ENCODE data around the gene FFAR2.
"Not testable (repeated sequence)": the region's sequence is repeated elsewhere in the genome, so short reads cannot be mapped to it uniquely, and the experiment has no call there.

Gene FFAR2

GRCh38 chr19:35447606-35448469, at the start of gene FFAR2:
Gene FFAR2, plus strand, starts transcription at chr19:35448257. Its CDS starts 1,458 bp downstream, at chr19:35449715.
- DNase-seq: no peak

DNA sequence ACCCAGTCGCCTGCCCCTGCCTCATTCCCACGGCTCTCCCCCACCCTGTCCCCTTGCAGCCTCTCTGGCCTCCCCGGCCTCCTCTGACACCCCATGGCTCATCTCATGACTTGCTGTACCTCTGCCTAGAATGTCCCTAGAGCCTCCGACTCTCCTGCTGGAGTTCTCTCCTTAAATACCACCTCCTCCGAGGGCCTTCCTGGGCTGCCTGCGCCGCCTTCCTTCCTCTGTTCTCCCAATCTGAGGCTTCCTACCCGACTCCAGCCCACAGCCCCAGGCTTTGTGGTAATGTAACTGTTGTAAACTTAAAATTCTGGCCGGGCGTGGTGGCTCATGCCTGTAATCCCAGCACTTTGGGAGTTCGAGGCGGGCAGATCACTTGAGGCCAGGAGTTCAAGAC, 49.5 kb upstream of the FFAR2 start:
- DNase-seq: no peak

DNA sequence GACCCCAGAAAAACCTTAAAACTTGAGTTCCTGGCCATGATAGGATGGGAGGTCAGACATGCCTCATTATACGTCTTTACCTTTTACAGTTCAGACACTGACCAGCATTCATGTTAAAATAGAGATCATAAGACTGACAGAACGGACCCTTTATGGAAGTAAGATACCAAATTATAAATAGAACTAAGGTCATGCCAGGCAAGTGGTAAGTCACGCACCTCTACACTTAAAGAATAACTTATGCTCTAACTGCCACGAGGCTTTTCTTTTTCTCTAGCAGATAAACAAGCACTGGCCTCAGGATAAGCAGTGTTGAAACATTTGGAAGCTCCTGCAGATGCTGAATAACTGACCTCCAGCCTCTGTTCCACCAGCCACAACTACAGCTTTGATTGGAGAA, 48.8 kb upstream of the FFAR2 start:
- DNase-seq: no peak

GRCh38 chr19:35399948-35400772, 47.9 kb upstream of the FFAR2 start:
- no peak for DNase-seq

GRCh38 chr19:35400773-35401100, 47.3 kb upstream of the FFAR2 start:
- DNase-seq: no peak

GRCh38 chr19:35401416-35401815, 46.6 kb upstream of the FFAR2 start:
- not testable (repeated sequence) for DNase-seq

GRCh38 chr19:35403116-35403760, 44.8 kb upstream of the FFAR2 start:
- DNase-seq: peak; percentile 86

DNA sequence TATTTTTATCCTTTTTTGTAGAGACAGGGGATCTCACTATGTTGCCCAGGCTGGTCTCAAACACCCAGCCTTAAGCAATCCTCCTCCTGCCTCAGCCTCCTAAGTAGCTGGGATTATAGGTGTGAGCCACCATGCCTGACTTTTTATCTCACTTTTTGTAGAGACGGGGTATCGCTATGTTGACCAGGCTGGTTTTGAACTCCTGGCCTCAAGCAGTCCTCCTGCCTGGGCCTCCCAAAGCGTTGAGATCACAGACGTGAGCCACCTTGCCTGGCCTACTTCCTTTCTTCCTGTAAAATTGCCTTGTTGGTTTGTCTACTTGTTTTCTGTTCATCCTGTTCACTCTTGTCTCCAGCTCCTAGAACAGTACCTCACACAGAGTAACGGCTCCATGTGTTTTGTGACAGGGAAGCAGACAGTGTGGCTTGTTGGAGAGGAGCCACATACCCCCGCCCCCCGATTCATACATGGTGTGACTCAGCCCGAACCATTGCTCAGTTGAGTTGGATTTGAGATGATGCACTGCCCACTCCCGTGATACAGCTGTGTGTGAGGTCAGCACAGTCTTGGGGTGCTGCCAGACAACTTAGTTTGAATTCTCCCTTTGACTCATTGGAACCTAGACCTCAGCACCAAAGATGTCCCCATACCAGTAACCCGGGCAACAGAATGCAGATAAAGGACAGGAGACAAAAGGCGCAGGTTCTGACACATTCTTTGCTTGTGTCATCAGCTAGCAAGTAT, 43.0 kb upstream of the FFAR2 start:
- DNase-seq: no peak

DNA sequence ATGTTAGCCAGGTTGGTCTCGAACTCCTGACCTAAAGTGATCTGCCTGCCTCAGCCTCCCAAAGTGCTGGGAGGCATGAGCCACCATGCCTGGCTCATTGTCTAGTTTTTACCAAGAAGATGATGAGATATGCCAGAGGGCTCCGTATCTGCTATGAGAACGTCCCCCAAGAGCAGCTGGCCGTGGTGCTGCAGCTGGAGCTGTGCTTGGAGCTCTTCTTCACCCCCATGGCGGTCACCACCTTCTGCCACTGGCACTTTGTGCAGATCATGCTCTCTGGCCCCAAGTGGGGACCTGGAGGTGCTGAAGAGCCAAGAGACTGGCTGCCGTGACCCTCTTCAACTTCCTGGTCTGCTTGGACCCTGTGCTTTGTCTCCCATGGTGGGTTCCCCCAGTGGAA, 40.4 kb upstream of the FFAR2 start:
- DNase-seq: no peak

GRCh38 chr19:35408284-35409171, 39.5 kb upstream of the FFAR2 start:
- DNase-seq: no peak

GRCh38 chr19:35409191-35409590, 38.9 kb upstream of the FFAR2 start:
- DNase-seq: no peak

GRCh38 chr19:35410487-35410886, 37.6 kb upstream of the FFAR2 start:
- DNase-seq: no peak

DNA sequence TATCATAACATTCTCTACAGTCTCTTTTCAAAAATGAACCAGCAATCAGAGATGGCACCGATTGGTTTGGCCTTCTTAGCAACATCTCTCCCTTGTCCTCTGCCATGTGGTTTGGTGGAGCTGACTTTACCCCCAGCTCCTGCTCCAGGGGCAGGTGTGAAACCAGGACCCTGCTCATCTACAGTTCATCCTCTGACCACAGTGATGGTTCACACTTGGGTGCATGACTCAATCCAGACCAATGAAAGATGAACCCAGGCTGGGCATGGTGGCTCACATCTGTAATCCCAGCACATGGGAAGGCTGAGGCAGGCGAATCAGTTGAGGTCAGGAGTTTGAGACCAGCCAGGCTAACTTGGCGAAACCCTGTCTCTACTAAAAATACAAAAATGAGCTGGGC, 33.6 kb upstream of the FFAR2 start:
- DNase-seq: no peak

GRCh38 chr19:35416331-35416730, 31.7 kb upstream of the FFAR2 start:
- no peak for DNase-seq

GRCh38 chr19:35417278-35417677, 30.8 kb upstream of the FFAR2 start:
- no peak for DNase-seq

GRCh38 chr19:35417713-35418534, 30.1 kb upstream of the FFAR2 start:
- DNase-seq: no peak

DNA sequence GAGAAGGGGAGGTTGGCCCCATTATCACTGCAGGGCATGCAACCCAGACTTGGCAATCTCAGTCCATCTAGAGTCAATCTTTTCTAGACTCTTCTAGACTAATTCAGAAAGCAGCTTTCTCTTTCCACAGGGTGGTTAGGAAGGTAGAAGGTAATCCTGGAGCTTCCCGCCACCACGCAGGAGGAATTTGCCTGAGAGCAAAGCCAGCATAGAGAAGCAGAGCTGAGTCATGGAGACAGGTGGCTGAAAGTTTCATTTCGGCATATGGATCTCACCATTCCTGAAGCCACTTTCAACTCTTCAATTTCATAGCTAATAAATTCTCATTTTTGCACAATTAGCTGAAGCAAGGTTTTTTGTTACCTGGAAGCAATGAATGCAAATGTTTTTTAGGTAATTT, 29.0 kb upstream of the FFAR2 start:
- no peak for DNase-seq

DNA sequence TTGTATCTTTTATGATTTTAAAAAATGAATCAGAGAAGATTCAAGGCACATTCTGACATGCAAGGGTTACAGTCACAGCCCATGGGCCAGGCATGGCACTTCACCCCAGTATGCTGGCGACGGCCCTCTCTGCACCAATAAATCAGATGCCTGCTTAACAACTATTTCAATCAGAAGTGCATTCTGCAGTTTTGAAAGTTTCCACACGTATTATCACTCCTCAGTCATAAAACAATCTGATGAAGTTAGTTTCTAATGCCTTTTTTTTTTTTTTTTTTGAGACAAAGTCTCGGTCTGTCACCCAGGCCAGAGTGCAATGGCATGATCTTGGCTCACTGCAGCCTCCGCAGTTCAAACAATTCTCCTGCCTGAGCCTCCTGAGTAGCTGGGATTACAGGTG, 28.3 kb upstream of the FFAR2 start:
- DNase-seq: no peak

DNA sequence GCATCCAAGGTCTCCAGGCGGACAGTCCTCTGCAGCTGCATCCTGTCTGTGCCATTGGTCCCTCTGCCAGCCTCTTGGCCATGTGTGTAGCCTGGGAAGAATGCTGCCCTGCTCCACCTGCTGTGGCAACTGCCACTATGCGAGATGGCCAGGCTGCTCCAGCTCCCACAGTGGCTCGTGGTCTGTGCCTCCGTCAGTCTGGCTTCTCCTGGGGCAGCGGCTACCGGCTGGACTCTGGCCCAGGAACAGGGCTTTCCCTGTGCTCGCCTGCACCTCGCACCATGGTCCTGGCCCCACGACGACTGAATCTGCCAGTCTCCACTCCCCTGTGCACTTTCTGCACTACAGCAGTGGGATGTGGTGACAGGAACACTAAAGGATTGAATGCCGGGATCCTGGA, 26.7 kb upstream of the FFAR2 start:
- no peak for DNase-seq

- DNase-seq: not testable (repeated sequence)
Measured at GRCh38 chr19:35423406-35423805, 24.7 kb upstream of the FFAR2 start.

DNA sequence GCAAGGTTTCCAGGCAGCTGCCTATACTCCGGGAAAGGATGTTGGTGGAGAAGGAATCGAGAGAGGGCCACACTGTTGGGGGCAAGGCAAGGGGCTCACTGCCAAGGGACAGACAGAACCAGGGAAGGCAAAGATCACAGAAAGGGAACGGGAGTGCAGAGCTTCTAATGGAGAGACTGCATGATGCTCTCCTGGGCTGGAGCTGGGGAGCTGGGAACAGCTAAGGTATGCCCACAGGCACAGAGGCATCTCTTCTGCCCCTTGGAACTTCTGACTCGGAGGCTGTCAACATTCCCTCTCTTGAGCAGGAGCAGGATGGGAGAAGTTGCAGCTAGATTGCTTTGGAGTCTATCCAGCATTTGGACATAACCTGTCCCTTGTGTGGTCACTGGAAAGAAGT, 22.4 kb upstream of the FFAR2 start:
- no peak for DNase-seq
